Measurements from ENCODE around the gene SLC66A1.

The SLC66A1 gene

GRCh38 chr1:19377812-19378718 is 65.9 kb downstream of the SLC66A1 start:
- DNase-seq (ENCODE audit: low read depth), result no peak

Measured in activated T-cell treated with anti-CD3 and anti-CD28 coated beads for 1 hour (primary cell).